Spleen (tissue), 11 donors: ENCODE results near the gene LRRN2. TPM values are rescaled to one million over a fixed set of nuclear protein-coding genes. Genes with fewer than 3 reads are reported as not detected.

Experiments used
- DNase-seq: peaks from one replicate; pipeline ENCODE4 v3.0.0-alpha.2; 2020
- H3K27ac ChIP-seq, 8 donors: fragments of 200-600 bp; sonication (generic) in 7 of 8; 1 replicate in 4 of 8; 2 replicates in 4 of 8; pipeline versions ENCODE4 v1.5.0 to v1.8.0; 2016 to 2021; ENCODE audit warnings: inconsistent platforms in 4 of 8, mild to moderate bottlenecking in 4 of 8, moderate library complexity in 1 of 8
- H3K27me3 ChIP-seq, 7 donors: fragments of 200-600 bp; sonication (generic) in 6 of 7; replicated peaks in 1 of 7; 1 replicate in 4 of 7; 2 replicates in 3 of 7; pipeline versions ENCODE4 v1.5.0 to v1.8.0; 2016 to 2021; ENCODE audit warnings: inconsistent platforms in 3 of 7, mild to moderate bottlenecking in 1 of 7
- H3K36me3 ChIP-seq, 6 donors: fragments of 200-600 bp; sonication (generic) in 5 of 6; 1 replicate in 4 of 6; 2 replicates in 2 of 6; pipeline versions ENCODE4 v1.5.0 to v1.8.0; 2016 to 2021; ENCODE audit warnings: inconsistent platforms in 2 of 6
- H3K4me1 ChIP-seq, 6 donors: fragments of 200-600 bp; sonication (generic) in 5 of 6; 1 replicate in 3 of 6; 2 replicates in 3 of 6; pipeline versions ENCODE4 v1.5.0 to v1.8.0; 2016 to 2021; ENCODE audit warnings: inconsistent platforms in 3 of 6
- H3K4me3 ChIP-seq, 8 donors: fragments of 200-600 bp; sonication (generic) in 7 of 8; 1 replicate in 4 of 8; 2 replicates in 4 of 8; pipeline versions ENCODE4 v1.5.0 to v1.8.0; 2016 to 2021; ENCODE audit warnings: inconsistent platforms in 4 of 8, mild to moderate bottlenecking in 4 of 8, moderate library complexity in 2 of 8
- H3K9me3 ChIP-seq, 8 donors: fragments of 200-600 bp; sonication (generic) in 7 of 8; 1 replicate in 4 of 8; 2 replicates in 4 of 8; pipeline versions ENCODE4 v1.5.0 to v1.8.0; 2016 to 2021; ENCODE audit warnings: inconsistent platforms in 4 of 8
- CTCF ChIP-seq, 11 experiments: fragments of 200-600 bp in 7 of 11; fragments of 450-650 bp in 4 of 11; sonication (generic) in 4 of 11; IDR thresholded peaks in 8 of 11; conservative IDR thresholded peaks in 3 of 11; 1 replicate in 7 of 11; 2 replicates in 4 of 11; pipeline versions ENCODE4 v1.4.0 to v1.8.0; 2016 to 2021; ENCODE audit warnings: antibody characterized with exemption in 11 of 11, inconsistent platforms in 4 of 11, mild to moderate bottlenecking in 1 of 11
- POLR2A ChIP-seq, 3 donors: fragments of 450-650 bp; IDR thresholded peaks; one replicate each; pipeline ENCODE4 v1.5.1; 2017; ENCODE audit warnings: antibody characterized with exemption in 3 of 3, mild to moderate bottlenecking in 1 of 3
- POLR2AphosphoS5 ChIP-seq, 3 donors: sonication (generic); formaldehyde crosslinking; IDR thresholded peaks; one replicate each; pipeline ENCODE4 v1.5.1; 2017; ENCODE audit warnings: antibody characterized with exemption in 3 of 3
- WGBS, 5 donors: extraction: QIAGEN DNeasy Blood & Tissue Kit in 3 of 5; methylation state at CpG; one replicate each; pipeline versions ENCODE4 v1.1.5 to v1.1.7; 2013 to 2018; 5-methylcytosine and 5-hydroxymethylcytosine counted together
- intact Hi-C: fragments of 100-400 bp; cut with DNase I; formaldehyde crosslinking; loops from one replicate; pipeline ENCODE4 v1.15.0; 2023; ENCODE audit warnings: low total_unique reads
- polyA plus RNA-seq, 3 donors: library from polyadenylated mRNA; stranded (reverse); fragments of 200-250 nt; gene quantifications; one replicate each; pipeline ENCODE4 v1.2.1, GENCODE V29; 2013
- total RNA-seq, 7 donors: library from RNA; depleted of rRNA in 3 of 7; stranded (reverse); fragments of >200 nt in 3 of 7; fragmentation: NEBNext Ultra II Directional in 4 of 7; extraction: Animal tissue kit (Norgen Biotek cat#: 25700) in 4 of 7; gene quantifications; one replicate each; pipeline versions ENCODE4 v1.1.0 to v1.2.1, GENCODE V29; 2016 to 2021
- donor health status: healthy with polysubstance abuse.
- donor health status: DM: no; HTN: no; CAD: no; lungs with moderate emphysema.
- donor health status: DM: no; HTN: no; CAD: no.
- donor health status: Bipolar disorder and iron deficiency.
- donor health status: healthy.
- donor health status: DM: no; HTN: no; CAD: no.
- donor health status: DM: yes; HTN: yes; CAD: no.

The LRRN2 gene
- total and polyA plus RNA-seq, 10 donors: 1.6 to 11.9 (median 4.5) TPM

- no peak for DNase-seq
- Histone ChIP-seq H3K4me3 (no peak overlapping the region), H3K36me3 (peaks cover 0 to 12% (median 0%) of the 10 kb centered on the region in 6 donors), H3K4me1 (no peaks in the 10 kb centered on the region), H3K9me3 (no peaks in the 10 kb centered on the region), H3K27ac (no peak overlapping the region), H3K27me3 (no peaks in the 10 kb centered on the region)
- WGBS, 5 donors: 85 to 91% (median 86%) methylated on average over 3 of the region's 3 CpGs
- TF ChIP-seq POLR2A (IDR thresholded peaks at IDR 0.05): no peak
- no peak for TF ChIP-seq POLR2AphosphoS5 (IDR thresholded peaks at IDR 0.05)
- no peak for TF ChIP-seq CTCF (IDR thresholded peaks at IDR 0.05 in 8 of 11, conservative IDR thresholded peaks at IDR 0.05 in 3 of 11)
- intact Hi-C loops: no loop called here
These were observed 94.0 kb downstream of the LRRN2 start for GRCh38 chr1:204591473-204592090.

- TF ChIP-seq CTCF (IDR thresholded peaks at IDR 0.05 in 8 of 11, conservative IDR thresholded peaks at IDR 0.05 in 3 of 11) (no peak), POLR2A (IDR thresholded peaks at IDR 0.05) (no peak), POLR2AphosphoS5 (IDR thresholded peaks at IDR 0.05) (no peak)
- 70 to 84% (median 76%) methylated on average over 8 of the region's 8 CpGs for WGBS, 5 donors
- DNase-seq: no peak
These were observed 96.0 kb downstream of the LRRN2 start for GRCh38 chr1:204589409-204590038.

GRCh38 chr1:204588826-204589225, 96.7 kb downstream of the LRRN2 start:
- H3K4me1 ChIP-seq: peaks cover 0 to 16% (median 0%) of the 10 kb centered on the region in 6 donors
- no peak overlapping the region for H3K4me3 ChIP-seq
- H3K9me3 ChIP-seq: no peaks in the 10 kb centered on the region
- 81 to 92% (median 87%) methylated on average over 5 of the region's 5 CpGs for WGBS, 5 donors
- H3K27ac ChIP-seq: no peak overlapping the region
- H3K27me3 ChIP-seq: no peaks in the 10 kb centered on the region
- intact Hi-C loops: no loop called here
- no peak for DNase-seq
- TF ChIP-seq POLR2A (IDR thresholded peaks at IDR 0.05) (no peak), CTCF (IDR thresholded peaks at IDR 0.05 in 8 of 11, conservative IDR thresholded peaks at IDR 0.05 in 3 of 11) (no peak), POLR2AphosphoS5 (IDR thresholded peaks at IDR 0.05) (no peak)
- H3K36me3 ChIP-seq: no peaks in the 10 kb centered on the region

More at GRCh38 chr1:204589409-204590038, 96.0 kb downstream of the LRRN2 start:
- no peaks in the 10 kb centered on the region for H3K36me3 ChIP-seq
- H3K27ac ChIP-seq: no peak overlapping the region
- intact Hi-C loops: no loop called here
- no peaks in the 10 kb centered on the region for H3K9me3 ChIP-seq
- H3K4me1 ChIP-seq: peaks cover 0 to 9% (median 0%) of the 10 kb centered on the region in 6 donors
- no peaks in the 10 kb centered on the region for H3K27me3 ChIP-seq
- no peak overlapping the region for H3K4me3 ChIP-seq

GRCh38 chr1:204587621-204588020, 97.9 kb downstream of the LRRN2 start:
- Histone ChIP-seq H3K9me3 (no peaks in the 10 kb centered on the region), H3K27me3 (no peaks in the 10 kb centered on the region), H3K36me3 (peaks cover 0 to 3% (median 0%) of the 10 kb centered on the region in 6 donors), H3K4me1 (peaks cover 0 to 17% (median 0%) of the 10 kb centered on the region in 6 donors), H3K27ac (no peak overlapping the region), H3K4me3 (no peak overlapping the region)
- DNase-seq: no peak
- TF ChIP-seq POLR2AphosphoS5 (IDR thresholded peaks at IDR 0.05) (no peak), POLR2A (IDR thresholded peaks at IDR 0.05) (no peak), CTCF (IDR thresholded peaks at IDR 0.05 in 8 of 11, conservative IDR thresholded peaks at IDR 0.05 in 3 of 11) (no peak)
- 79 to 94% (median 90%) methylated on average over 5 to 6 of the region's 6 CpGs for WGBS, 5 donors
- intact Hi-C loops: no loop called here
